DOHH2 (cell line): ENCODE measurements around the gene USP34.

Experiments
- H3F3A ChIP-seq: fragments of 200-600 bp; sonication (generic), shearing (Covaris generic); 2 replicates; pipeline ENCODE4 v1.6.0; 2016; ENCODE audit warnings: antibody characterized with exemption, mild to moderate bottlenecking; ENCODE audit not compliant: control insufficient read depth, insufficient read depth
- H3K27ac ChIP-seq: fragments of 200-600 bp; sonication (generic); 2 replicates; pipeline ENCODE4 v1.5.1; 2014; ENCODE audit warnings: low read depth, mild to moderate bottlenecking, low read length, moderate library complexity
- H3K27me3 ChIP-seq: fragments of 200-600 bp; sonication (generic); 2 replicates; pipeline ENCODE4 v1.6.1; 2014; ENCODE audit warnings: mild to moderate bottlenecking, low read length, mixed read lengths; ENCODE audit not compliant: control insufficient read depth
- H3K36me3 ChIP-seq: fragments of 200-600 bp; sonication (generic); 2 replicates; pipeline ENCODE4 v1.6.1; 2014; ENCODE audit warnings: mild to moderate bottlenecking, low read length, moderate library complexity, mixed read lengths; ENCODE audit not compliant: control insufficient read depth
- H3K4me1 ChIP-seq: fragments of 200-600 bp; sonication (generic); 2 replicates; pipeline ENCODE4 v1.6.1; 2014; ENCODE audit warnings: mild to moderate bottlenecking, low read length, mixed read lengths; ENCODE audit not compliant: control insufficient read depth
- H3K4me2 ChIP-seq: fragments of 200-600 bp; sonication (generic); 2 replicates; pipeline ENCODE4 v1.6.0; 2014; ENCODE audit warnings: mild to moderate bottlenecking, low read length, moderate library complexity
- H3K4me3 ChIP-seq: fragments of 200-600 bp; sonication (generic); 2 replicates; pipeline ENCODE4 v1.5.1; 2014; ENCODE audit warnings: mild to moderate bottlenecking, low read length, mixed read lengths
- H3K79me2 ChIP-seq: fragments of 200-600 bp; sonication (generic); 2 replicates; pipeline ENCODE4 v1.6.1; 2014; ENCODE audit warnings: mild to moderate bottlenecking, low read length, mixed read lengths; ENCODE audit not compliant: control insufficient read depth
- H3K9me2 ChIP-seq: fragments of 200-600 bp; sonication (generic); replicated peaks from 2 replicates; pipeline ENCODE4 v1.6.1; 2014; ENCODE audit warnings: mild to moderate bottlenecking, low read length, mixed read lengths; ENCODE audit not compliant: control insufficient read depth
- H3K9me3 ChIP-seq: fragments of 200-600 bp; sonication (generic); 2 replicates; pipeline ENCODE4 v1.6.1; 2014; ENCODE audit warnings: antibody characterized with exemption, low read length, mixed read lengths; ENCODE audit not compliant: control insufficient read depth, insufficient read depth
- H4K20me1 ChIP-seq: fragments of 200-600 bp; sonication (generic); 2 replicates; pipeline ENCODE4 v1.6.0; 2014; ENCODE audit warnings: low read depth, mild to moderate bottlenecking, antibody characterized with exemption, low read length, moderate library complexity; ENCODE audit not compliant: control insufficient read depth, insufficient read depth
- EZH2phosphoT487 ChIP-seq: fragments of 200-600 bp; sonication (generic); IDR thresholded peaks from 2 replicates; pipeline ENCODE4 v1.6.1; 2017; ENCODE audit warnings: borderline replicate concordance, mild to moderate bottlenecking, antibody characterized with exemption, low read length, moderate library complexity, mixed read lengths
- TF ChIP-seq, protein P1 (sequence below): fragments of 200-600 bp; sonication (generic); IDR thresholded peaks from one replicate; pipeline ENCODE4 v1.5.1; 2014; ENCODE audit warnings: antibody characterized with exemption, mild to moderate bottlenecking, low read depth, low read length; ENCODE audit not compliant: poor library complexity, severe bottlenecking

USP34 gene

DNA sequence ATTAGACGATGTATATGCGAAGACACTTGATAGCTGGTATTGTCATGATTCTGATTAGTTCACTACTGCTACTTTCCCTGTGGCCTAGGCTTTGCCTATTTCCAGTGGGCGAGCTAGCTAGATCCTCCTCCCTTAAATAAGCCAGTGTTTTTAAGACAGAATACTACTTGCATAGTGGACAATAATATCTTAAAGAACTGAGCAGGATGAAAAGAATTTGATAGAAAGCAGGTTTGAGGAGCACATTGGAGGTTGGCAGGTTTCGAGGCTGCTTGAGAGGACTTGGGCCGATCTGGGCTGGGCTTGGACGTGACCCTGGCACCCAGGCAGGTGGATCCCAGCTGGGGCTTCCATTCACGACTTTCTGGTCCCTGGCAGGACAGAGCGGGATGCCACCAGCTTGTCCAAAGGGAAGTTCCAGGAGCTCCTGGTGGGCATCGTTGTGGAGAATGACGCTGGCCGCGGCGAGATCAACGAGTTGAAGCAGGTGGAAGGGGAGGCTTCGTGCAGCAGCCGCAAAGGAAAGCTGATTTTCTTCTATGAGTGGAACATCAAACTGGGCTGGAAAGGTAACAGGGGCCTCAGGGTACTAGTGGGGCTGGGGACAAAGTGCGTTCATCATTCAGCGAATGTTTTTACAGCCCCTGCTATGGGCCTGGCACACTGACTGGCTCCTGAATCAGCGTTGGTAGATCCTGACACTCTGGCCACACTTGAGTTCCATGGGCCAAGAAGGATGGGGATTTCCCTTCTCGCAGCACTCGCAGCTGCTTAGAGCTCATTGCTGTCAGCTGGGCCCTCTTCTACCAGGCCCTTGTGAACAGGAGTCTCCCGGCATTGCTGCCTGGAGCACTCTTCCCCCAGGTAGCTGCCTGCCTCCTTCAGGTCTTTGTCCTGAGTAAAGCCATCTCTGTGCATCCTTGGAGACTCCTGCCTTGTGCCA, 292.0 kb downstream of the USP34 start:
- Histone ChIP-seq H3K27ac (no peak overlapping the region), H3K9me2 (no peaks in the 10 kb centered on the region), H3K4me2 (peak overlapping the region; percentile 78), H3K4me1 (peaks cover 45% of the 10 kb centered on the region), H3K4me3 (peak overlapping the region; percentile 88), H3F3A (peaks cover 2% of the 10 kb centered on the region; the same call in 1 of the 2 replicates), H3K36me3 (peaks cover 53% of the 10 kb centered on the region), H3K9me3 (no peaks in the 10 kb centered on the region), H3K79me2 (peaks cover 56% of the 10 kb centered on the region), H4K20me1 (no peaks in the 10 kb centered on the region), H3K27me3 (no peaks in the 10 kb centered on the region)
- TF ChIP-seq, protein P1, sequence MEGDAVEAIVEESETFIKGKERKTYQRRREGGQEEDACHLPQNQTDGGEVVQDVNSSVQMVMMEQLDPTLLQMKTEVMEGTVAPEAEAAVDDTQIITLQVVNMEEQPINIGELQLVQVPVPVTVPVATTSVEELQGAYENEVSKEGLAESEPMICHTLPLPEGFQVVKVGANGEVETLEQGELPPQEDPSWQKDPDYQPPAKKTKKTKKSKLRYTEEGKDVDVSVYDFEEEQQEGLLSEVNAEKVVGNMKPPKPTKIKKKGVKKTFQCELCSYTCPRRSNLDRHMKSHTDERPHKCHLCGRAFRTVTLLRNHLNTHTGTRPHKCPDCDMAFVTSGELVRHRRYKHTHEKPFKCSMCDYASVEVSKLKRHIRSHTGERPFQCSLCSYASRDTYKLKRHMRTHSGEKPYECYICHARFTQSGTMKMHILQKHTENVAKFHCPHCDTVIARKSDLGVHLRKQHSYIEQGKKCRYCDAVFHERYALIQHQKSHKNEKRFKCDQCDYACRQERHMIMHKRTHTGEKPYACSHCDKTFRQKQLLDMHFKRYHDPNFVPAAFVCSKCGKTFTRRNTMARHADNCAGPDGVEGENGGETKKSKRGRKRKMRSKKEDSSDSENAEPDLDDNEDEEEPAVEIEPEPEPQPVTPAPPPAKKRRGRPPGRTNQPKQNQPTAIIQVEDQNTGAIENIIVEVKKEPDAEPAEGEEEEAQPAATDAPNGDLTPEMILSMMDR = no peak
- no peak for TF ChIP-seq EZH2phosphoT487

DNA sequence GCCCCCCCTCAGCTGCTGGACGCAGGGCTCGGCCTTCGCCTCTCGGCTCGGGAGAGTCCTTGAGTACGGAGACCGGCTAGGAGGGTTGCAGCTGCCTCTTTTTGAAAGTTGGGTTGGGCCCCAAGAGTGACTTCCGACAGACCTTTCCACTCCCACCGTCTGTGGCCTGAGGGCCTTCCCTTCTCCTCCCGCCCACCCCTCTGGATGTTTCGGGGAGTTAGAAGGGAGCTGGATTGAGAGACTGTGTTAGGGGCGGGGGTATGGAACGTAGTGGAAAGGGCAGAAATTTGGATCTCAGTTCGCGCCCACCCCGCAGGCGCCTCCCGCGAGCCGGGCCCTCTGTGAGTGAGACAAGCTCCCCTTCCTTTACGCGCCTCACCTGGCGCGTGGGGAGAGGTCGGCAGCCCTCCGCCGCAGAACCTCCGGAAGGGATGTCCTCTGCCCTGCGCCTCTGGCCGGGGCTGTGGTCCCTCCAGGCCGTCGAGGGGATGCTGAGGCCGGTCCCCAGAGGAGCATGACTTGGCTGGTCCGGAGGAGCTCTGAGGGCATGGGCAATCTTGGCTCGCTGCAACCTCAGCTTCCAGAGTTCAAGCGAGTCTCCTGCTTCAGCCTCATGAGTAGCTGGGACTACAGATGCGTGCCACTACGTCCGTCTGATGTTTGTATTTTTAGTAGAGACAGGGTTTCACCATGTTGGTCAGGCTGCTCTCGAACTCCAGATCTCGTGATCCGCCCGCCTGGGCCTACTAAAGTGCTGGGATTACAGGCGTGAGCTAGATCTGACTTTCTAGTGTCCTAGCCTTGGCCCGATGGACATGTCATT, 292.9 kb downstream of the USP34 start:
- Histone ChIP-seq H3K4me3 (peak overlapping the region; percentile 88), H3K4me2 (peak overlapping the region; percentile 78), H3K4me1 (peaks cover 45% of the 10 kb centered on the region), H3F3A (peaks cover 4% of the 10 kb centered on the region; the same call in 1 of the 2 replicates), H3K27ac (peak overlapping the region; percentile 66), H3K9me2 (no peaks in the 10 kb centered on the region), H3K27me3 (no peaks in the 10 kb centered on the region), H4K20me1 (no peaks in the 10 kb centered on the region), H3K79me2 (peaks cover 53% of the 10 kb centered on the region), H3K9me3 (no peaks in the 10 kb centered on the region), H3K36me3 (peaks cover 43% of the 10 kb centered on the region)
- no peak for TF ChIP-seq EZH2phosphoT487
- TF ChIP-seq, protein P1 = no peak

DNA sequence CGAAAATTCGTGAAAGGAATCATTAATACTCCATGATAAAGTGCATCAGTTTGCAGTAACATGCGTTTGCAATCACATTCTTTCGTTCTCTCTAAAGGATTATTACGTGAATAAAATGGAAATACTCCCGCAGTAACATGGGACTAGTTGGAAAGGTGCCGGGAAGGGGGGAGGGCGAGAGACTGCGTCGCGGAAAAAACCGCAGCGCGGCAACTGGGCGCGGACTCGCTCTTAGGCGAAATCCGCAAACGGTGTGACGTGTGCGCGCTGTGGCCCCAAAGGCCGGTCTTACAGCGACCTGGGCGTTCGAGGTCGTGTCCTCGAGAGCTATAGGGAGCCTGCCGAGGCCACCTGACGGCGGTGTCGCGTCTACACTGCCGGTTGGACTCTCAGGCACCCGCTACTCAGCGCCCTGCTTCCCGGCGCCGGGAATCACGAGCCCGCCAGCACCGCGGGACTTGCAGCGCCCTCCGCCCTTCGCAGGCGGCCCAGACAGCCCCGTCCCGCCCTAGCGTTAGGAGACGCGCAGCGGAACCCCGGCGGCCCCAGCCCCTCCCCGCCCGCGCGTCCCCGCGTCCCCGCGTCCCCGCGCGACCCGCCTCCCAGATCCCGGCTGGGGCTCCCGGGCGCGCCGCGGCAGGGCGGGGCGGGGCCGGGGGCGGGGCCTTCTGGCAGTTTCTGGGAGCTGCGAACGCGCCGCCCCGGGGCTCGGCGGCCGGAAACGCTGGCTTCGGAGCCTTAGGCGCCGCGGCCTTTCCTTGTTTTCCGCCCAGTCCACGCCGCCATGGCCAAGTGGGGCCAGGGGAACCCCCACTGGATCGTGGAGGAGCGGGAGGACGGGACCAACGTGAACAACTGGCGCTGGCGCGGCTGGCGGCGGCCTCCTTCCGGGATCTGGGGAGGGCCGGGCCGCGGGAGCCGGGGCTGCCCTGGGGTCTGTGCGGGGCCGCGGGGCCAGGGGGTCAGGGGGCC, 293.8 kb downstream of the USP34 start:
- Histone ChIP-seq H3K9me2 (no peaks in the 10 kb centered on the region), H3K27me3 (no peaks in the 10 kb centered on the region), H3K4me1 (peaks cover 45% of the 10 kb centered on the region), H3K79me2 (peaks cover 47% of the 10 kb centered on the region), H3K4me2 (peak overlapping the region; percentile 98), H4K20me1 (no peaks in the 10 kb centered on the region), H3K36me3 (peaks cover 36% of the 10 kb centered on the region), H3F3A (peaks cover 4% of the 10 kb centered on the region; the same call in 1 of the 2 replicates), H3K4me3 (peak overlapping the region; percentile 88), H3K27ac (peak overlapping the region; percentile 66), H3K9me3 (no peaks in the 10 kb centered on the region)
- TF ChIP-seq, protein P1 = no peak
- TF ChIP-seq EZH2phosphoT487 = no peak
